Activated CD4-positive, CD25-positive, alpha-beta regulatory T cell treated with anti-CD3 and anti-CD28 coated beads, Interleukin-2, amount 50 U/mL, for 16 hours (primary cell): ENCODE measurements around the gene HOXD9.

ENCODE experiments used
- DNase-seq: peaks from one replicate; pipeline ENCODE4 v3.0.0-alpha.2; 2020; ENCODE audit warnings: low read depth, low spot score

The HOXD9 gene

DNA sequence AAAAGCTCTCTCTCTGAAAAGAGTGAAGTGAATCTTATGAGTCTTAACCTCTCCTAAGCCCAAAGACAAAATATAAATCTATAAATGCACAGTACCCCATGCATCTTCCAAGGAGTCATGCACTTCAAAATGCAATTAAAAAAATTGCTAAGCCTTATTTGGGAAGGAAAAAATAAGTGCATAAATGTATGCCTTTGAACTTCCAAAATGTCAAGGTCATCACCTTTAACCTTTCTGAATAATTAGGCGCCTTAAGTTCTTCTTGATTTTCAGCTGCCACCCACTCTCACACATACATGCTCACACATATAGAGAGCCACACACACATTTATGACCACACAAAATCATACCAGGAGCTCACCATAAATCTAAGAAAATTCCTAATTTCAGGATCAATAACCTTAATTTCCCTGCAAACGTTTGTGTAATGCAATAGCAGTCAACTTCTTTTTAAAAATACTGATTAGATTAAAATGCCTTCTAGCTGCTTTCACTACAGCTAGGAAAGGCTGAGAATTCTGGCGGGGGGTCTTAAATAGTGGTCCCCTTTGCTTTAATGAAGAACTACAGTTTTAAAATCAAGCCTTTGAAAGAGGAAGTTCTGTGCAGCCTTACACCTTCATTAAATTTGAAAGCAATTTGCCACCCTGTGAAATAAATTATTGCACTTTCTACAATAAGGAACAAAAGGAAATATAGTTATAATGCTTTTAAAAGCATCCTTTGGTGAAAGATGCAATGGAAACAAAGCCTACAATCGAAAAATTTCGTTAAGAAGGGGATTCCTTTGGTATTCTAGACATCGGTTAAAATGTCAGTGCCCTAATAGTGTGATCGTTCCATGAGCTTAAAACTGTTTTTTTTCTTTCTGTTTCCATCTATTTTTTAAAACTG is 11.9 kb upstream of the HOXD9 start:
- DNase-seq = no peak

DNA sequence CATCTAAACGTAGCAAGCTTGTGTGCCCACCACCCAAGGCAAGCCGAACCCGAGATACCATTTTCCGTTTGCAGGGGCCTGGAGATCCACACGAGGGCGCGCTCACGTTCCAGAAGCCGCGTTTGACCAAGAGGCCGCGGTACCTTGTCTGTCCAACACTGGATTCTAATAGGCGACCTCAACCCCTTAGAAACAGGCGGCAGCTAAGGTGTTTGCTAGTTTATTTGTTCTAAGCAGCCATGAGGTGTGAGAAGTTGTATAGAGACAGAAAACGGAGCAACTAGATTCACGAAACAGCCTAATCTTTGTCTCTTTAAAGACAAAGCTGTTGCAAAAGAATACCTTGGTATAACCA is 11.2 kb upstream of the HOXD9 start:
- DNase-seq = no peak

DNA sequence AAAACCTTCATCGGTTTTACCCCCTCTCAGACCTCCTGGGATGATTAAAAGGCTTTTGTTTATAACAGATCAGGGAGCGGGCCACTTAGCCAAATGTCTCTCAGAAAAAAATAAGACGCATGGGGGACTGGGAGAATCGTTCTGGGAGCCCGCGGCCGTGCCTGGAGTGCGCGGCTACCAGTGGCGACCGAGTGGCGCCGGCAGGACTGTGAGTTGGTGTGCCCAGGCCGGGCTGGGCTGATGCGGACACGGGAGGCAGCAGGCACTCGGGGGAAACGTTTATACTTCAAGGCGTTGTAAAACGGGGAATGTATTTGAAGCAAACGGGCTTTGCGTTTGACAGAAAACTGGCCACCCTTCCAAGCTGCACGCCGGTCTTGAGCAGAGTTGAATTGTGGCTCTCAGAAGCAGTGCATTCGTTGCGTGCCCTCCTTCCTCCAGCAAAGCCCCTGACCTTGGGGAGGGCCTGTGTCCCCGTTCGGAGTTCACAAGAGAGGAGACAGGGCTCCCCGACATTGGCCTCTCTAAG is 10.6 kb upstream of the HOXD9 start:
- DNase-seq = no peak

DNA sequence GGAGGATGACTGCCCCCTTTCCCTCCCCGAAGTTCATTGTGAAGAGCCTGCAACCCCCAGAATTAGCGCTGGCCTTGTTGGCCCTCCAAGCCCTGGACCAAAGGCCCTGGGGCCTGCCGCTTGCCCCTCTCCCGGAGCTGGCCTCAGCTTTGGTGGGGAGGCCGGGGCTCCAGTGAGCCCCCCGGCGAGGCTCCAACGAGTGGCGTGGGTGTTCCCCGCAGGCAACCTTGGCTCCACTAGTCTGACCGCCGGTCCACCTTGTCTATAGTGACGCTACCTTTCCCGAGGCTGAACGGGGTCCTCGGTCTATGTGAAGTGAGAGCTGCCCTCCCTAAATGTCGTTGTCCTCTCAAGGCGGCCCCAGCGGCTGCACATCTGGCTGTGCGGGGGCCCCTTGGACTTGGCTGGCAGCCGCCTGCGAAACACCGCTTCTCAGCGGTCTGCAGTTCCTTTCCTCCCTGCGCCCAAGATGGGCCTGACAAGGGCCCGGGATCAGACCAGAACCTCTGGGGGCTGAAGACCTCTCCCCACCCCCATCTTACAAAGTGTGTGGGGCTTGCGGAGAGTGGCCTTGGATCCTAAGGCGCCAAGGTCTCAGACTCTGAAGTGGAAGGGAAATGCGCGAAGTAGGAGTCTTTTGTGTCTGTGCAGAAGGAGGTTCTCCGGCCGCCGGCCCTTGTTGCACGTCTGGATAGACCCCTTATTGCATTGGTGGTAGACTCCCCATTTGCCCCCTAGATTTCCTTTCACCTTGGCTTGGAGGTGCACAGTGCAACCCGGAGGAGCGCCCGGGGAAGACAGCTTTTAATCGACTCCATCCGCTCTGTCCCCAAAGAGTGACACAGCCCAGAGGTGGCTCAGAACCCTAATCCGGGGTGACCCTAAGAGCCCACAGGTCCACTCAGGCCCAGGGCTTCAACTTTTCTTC is 9.9 kb upstream of the HOXD9 start:
- DNase-seq = no peak

DNA sequence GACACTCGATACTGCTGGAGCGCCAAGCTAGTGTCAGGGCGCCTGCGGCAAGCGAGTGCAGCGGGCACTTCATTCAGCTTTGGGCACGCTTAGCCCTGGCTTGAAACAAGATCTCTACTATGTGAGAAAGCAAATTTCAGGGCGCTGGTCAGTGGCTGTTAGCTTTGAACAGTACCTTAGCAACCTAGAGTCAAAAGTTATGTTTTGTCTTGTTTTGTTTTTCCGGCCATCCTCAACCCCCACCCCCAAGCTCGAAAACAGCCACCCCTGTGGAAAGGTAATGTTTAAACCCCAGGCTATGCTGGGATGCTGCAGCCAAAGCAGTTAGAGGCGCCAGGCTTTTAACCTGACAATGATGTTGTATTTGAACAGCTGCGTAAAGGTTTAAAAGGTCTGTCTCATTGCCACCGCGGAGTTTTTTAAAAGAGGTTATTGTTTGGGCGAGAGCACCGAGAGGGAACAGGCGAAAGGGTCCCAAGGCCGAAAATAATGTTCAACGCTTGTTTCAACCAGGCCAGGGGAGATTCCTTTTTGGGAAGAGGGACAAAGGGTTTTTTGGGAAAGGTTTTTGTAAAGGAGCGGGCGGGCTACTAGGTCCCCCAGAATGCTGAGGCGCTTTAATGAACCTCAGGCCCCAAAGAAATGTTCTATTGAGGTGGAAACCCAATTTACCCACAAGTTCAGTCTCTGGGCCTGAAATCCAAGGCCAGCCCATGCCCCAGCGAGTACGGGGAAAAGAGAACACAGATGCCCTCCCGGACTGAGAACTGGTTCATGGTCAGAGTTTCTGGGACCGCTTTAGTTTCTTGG is 8.2 kb upstream of the HOXD9 start:
- DNase-seq = no peak

DNA sequence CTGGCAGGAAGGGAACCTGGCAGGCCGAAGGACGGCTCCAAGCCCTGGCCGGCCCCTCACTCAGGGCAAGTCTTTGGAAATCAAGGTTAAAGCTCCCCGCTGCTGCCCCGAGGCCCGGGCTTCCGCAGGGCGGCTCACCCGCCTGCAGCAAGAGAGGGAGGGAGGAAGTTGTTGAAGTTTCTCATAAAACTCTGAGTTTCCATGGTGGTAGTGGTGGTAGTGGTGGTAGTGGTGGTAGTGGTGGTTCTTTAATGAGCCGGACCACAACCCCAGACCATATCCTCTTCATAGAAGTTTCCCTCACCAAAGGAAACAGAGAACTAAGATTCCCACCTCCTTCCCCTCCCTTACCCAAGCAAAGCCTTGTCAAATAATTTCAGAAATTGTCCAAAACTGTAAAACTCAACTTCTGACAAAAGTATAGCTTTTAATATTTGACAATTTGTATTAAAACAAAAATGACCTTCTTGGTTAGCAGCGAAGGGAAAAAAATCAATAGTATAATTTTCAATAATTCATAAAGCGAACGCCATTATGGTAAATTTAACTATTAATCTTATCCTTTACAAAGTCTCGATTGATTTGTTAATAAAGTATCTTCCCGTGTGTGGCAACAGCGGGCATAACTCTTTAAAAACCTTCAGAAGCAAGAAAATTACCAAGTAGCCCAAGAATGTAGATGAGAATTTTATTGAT is 7.4 kb upstream of the HOXD9 start:
- DNase-seq = no peak

- DNase-seq = no peak
Observed at GRCh38 chr2:176115883-176116813, 6.4 kb upstream of the HOXD9 start, which contains the start of gene HOXD10. HOXD10 (plus strand) TSS chr2:176116778; CDS start chr2:176116834, 56 bp downstream.

DNA sequence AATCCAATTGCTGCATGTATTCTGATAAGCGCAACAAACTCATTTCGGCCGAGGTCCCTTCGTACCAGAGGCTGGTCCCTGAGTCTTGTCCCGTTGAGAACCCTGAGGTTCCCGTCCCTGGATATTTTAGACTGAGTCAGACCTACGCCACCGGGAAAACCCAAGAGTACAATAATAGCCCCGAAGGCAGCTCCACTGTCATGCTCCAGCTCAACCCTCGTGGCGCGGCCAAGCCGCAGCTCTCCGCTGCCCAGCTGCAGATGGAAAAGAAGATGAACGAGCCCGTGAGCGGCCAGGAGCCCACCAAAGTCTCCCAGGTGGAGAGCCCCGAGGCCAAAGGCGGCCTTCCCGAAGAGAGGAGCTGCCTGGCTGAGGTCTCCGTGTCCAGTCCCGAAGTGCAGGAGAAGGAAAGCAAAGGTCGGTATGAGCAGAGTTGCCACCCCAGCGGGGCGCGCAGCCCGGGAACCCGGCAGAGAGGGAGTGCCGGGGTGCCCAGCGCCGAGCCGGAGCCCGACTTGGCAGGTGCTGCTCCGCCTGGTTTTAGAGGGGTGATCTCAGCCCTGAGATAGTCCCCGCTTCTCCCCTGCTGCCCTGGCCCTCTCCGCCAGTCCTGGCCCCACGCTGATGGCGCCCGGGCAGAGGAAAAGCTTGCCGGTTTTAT is 5.2 kb upstream of the HOXD9 start:
- DNase-seq = no peak

GRCh38 chr2:176117823-176118371 is 4.6 kb upstream of the HOXD9 start:
- DNase-seq = no peak

GRCh38 chr2:176118601-176119339 is 3.7 kb upstream of the HOXD9 start:
- no peak for DNase-seq

GRCh38 chr2:176120364-176121189 is 1.9 kb upstream of the HOXD9 start:
- DNase-seq = no peak

DNA sequence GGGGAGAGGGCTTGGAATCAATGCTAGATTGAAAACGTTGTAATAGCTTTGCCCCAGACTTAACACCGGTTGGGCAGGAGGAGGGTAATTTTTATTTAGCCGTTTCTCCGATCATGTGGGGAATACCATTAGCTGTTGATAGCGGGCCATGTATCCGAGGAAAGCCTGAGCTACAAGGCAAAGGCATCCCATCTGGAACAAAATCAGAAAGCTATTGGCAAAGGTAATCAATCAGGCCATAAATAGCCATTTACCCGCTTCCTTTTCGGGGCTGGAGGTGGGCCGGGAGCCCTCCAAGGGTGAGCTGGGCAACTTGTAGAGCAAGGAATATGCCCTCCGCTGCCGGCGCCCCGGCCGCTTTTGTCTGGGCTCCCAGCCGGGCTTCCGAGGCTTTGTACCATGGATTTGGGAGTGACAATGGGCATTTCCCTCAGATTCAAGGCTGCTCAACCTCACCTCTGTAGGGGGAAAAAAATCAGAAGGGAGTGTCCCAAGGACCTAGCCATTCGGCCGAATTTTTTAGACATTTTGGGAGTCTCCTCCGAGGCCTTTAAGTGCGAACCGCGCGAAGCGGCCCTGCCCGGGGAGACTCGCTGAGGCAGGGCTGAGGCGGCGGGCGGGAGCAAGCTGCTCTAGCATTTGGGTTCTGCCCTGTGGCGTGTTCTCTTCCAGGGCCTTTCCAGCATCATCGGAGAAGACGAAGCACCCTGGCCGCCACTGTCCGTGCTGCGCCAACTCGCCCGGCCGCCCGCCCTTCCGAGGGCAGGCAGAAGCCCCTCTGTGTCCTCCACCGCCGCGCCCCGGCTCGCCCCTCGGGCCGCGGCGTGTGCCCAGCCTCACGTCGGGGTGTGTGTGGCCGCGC is 1.1 kb upstream of the HOXD9 start:
- DNase-seq = no peak

DNA sequence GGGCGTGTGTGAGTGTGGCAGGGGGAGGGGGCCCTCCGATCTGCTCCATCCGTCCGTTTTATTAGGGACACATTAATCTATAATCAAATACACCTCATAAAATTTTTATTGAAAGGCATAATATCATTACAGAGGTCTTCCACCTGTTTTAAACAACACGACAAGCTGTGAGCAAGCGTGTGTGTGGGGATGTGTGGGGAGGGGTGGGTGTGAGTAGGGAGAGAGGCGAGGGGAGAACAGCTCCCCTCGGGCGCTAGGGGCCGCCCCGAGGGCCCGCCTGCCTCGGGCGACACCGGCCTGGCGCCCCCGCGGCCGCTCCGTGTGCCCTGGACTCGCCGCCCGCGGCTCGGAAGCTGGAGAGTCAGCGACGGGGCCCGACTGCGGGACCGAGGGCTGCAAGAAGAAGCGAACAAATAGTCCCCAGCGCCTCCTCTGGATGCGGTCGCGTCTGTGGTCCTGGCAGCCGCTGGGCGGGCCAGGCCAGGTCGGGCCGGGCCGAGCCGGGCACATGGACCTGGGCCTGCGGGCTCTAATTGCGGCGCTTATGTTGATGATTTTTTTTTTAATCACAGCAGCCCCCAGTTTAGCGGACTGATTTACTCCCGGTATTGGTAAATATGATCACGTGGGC is 352 bp upstream of the HOXD9 start:
- DNase-seq = no peak

DNA sequence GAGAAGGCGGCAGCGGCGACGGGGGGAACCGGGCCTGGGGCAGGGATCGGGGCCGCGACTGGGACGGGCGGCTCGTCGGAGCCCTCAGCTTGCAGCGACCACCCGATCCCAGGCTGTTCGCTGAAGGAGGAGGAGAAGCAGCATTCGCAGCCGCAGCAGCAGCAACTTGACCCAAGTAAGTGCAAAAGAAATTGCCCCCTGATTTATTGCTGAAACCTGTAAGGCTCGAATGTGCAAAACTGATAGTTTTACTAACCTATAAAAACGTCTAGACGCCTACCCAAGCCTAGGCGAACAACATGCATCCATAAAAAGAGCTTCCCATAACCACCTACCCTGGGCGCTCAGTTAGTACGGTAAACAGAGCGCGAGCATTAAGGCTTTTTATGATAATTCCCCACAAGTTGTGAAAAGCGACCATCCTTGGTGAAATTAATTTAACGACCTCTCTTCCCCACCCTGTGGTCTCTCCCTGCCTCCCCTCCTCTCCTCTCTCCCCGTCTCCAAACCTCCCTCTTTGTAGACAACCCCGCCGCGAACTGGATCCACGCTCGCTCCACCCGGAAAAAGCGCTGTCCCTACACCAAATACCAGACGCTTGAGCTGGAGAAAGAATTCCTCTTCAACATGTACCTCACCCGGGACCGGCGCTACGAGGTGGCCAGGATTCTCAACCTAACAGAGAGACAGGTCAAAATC is 1.0 kb downstream of the HOXD9 start:
- no peak for DNase-seq
